HG03039 (cell line): ENCODE measurements around the gene COL4A6.

Source experiments
- ATAC-seq: cut with Tn5 transposase; IDR thresholded peaks from one replicate; pipeline ENCODE4 v1.9.1; 2021; ENCODE audit warnings: mild to moderate bottlenecking, moderate library complexity; ENCODE audit not compliant: unreplicated experiment

Gene COL4A6

GRCh38 chrX:108163333-108164082, 274.7 kb downstream of the COL4A6 start:
- ATAC-seq: no peak

GRCh38 chrX:108162265-108162664, 276.0 kb downstream of the COL4A6 start:
- ATAC-seq: no peak

GRCh38 chrX:108160309-108160708, 277.9 kb downstream of the COL4A6 start:
- ATAC-seq: no peak

- no peak for ATAC-seq
Measured at GRCh38 chrX:108159028-108159670, 279.1 kb downstream of the COL4A6 start.

- no peak for ATAC-seq
Measured at GRCh38 chrX:108157628-108158027, 280.6 kb downstream of the COL4A6 start.

- no peak for ATAC-seq
Measured at GRCh38 chrX:108156934-108157466, 281.2 kb downstream of the COL4A6 start.

GRCh38 chrX:108156082-108156481, 282.1 kb downstream of the COL4A6 start:
- no peak for ATAC-seq

- peak; percentile 89 for ATAC-seq
Measured at GRCh38 chrX:108148524-108148923, 289.7 kb downstream of the COL4A6 start.

GRCh38 chrX:108138814-108139702, 299.2 kb downstream of the COL4A6 start:
- ATAC-seq: no peak

GRCh38 chrX:108134724-108135123, 303.5 kb downstream of the COL4A6 start:
- no peak for ATAC-seq

GRCh38 chrX:108132876-108133275, 305.3 kb downstream of the COL4A6 start:
- ATAC-seq: no peak

GRCh38 chrX:108132034-108132433, 306.2 kb downstream of the COL4A6 start:
- no peak for ATAC-seq

- ATAC-seq: no peak
Measured at GRCh38 chrX:108131471-108131870, 306.8 kb downstream of the COL4A6 start.

- ATAC-seq: no peak
Measured at GRCh38 chrX:108130889-108131288, 307.3 kb downstream of the COL4A6 start.

GRCh38 chrX:108127152-108127551, 311.1 kb downstream of the COL4A6 start:
- ATAC-seq: no peak

- no peak for ATAC-seq
Measured at GRCh38 chrX:108126661-108127060, 311.6 kb downstream of the COL4A6 start.

GRCh38 chrX:108123591-108124366, 314.4 kb downstream of the COL4A6 start:
- no peak for ATAC-seq

- no peak for ATAC-seq
Measured at GRCh38 chrX:108122748-108123147, 315.5 kb downstream of the COL4A6 start.

GRCh38 chrX:108121291-108121690, 316.9 kb downstream of the COL4A6 start:
- no peak for ATAC-seq

GRCh38 chrX:108117988-108118387, 320.2 kb downstream of the COL4A6 start:
- ATAC-seq: no peak
